Activated naive CD8-positive, alpha-beta T cell treated with anti-CD3 and anti-CD28 coated beads, Interleukin-2, amount 50 U/mL, for 24 hours (primary cell): Measurements from ENCODE around the gene NAALADL1.
A peak's percentile ranks its signal among the peaks of the same experiment; 100 is the strongest.

Experiments used
- ATAC-seq: fragments of 150-1000 bp; cut with Tn5 transposase; one replicate; pipeline ENCODE4 v1.10.0; 2021
- DNase-seq: peaks from one replicate; pipeline ENCODE4 v3.0.0; 2021
- H3K27ac Mint-ChIP-seq: one replicate; pipeline ENCODE4 v1.8.0; 2021; ENCODE audit warnings: mild to moderate bottlenecking, mixed read lengths
- H3K27me3 Mint-ChIP-seq: one replicate; pipeline ENCODE4 v1.8.0; 2021; ENCODE audit warnings: mixed read lengths
- H3K36me3 Mint-ChIP-seq: one replicate; pipeline ENCODE4 v1.8.0; 2021; ENCODE audit warnings: low read depth, mixed read lengths
- H3K4me1 Mint-ChIP-seq: one replicate; pipeline ENCODE4 v1.8.0; 2021; ENCODE audit warnings: mixed read lengths
- H3K4me3 Mint-ChIP-seq: one replicate; pipeline ENCODE4 v1.8.0; 2021; ENCODE audit warnings: mild to moderate bottlenecking, moderate library complexity, mixed read lengths
- H3K9me3 Mint-ChIP-seq: one replicate; pipeline ENCODE4 v1.8.0; 2021; ENCODE audit warnings: mixed read lengths

The NAALADL1 gene

GRCh38 chr11:65087216-65087615 lies 28.9 kb upstream of the NAALADL1 start:
- Mint-ChIP-seq H3K4me3 (no peak overlapping the region), H3K36me3 (peaks cover 31% of the 10 kb centered on the region)
- no peak for ATAC-seq

GRCh38 chr11:65086809-65087208 lies 28.5 kb upstream of the NAALADL1 start:
- Mint-ChIP-seq H3K36me3 (peaks cover 35% of the 10 kb centered on the region), H3K27ac (no peak overlapping the region)
- no peak for DNase-seq

More at GRCh38 chr11:65087216-65087615, 28.9 kb upstream of the NAALADL1 start:
- Mint-ChIP-seq H3K4me1 (peaks cover 30% of the 10 kb centered on the region), H3K9me3 (no peaks in the 10 kb centered on the region), H3K27ac (no peak overlapping the region), H3K27me3 (no peaks in the 10 kb centered on the region)
- DNase-seq: no peak

GRCh38 chr11:65085446-65085845 lies 27.1 kb upstream of the NAALADL1 start:
- no peaks in the 10 kb centered on the region for H3K27me3 Mint-ChIP-seq
- H3K36me3 Mint-ChIP-seq: peaks cover 47% of the 10 kb centered on the region
- no peak for ATAC-seq
- peaks cover 46% of the 10 kb centered on the region for H3K4me1 Mint-ChIP-seq
- peak overlapping the region; percentile 98 for H3K4me3 Mint-ChIP-seq
- H3K9me3 Mint-ChIP-seq: no peaks in the 10 kb centered on the region
- peak overlapping the region; percentile 97 for H3K27ac Mint-ChIP-seq
- no peak for DNase-seq

More at GRCh38 chr11:65086809-65087208, 28.5 kb upstream of the NAALADL1 start:
- ATAC-seq: no peak
- Mint-ChIP-seq H3K4me1 (peaks cover 34% of the 10 kb centered on the region), H3K27me3 (no peaks in the 10 kb centered on the region), H3K4me3 (no peak overlapping the region), H3K9me3 (no peaks in the 10 kb centered on the region)

- Mint-ChIP-seq H3K27me3 (no peaks in the 10 kb centered on the region), H3K9me3 (no peaks in the 10 kb centered on the region), H3K4me1 (peaks cover 50% of the 10 kb centered on the region), H3K27ac (peak overlapping the region; percentile 97), H3K4me3 (peak overlapping the region; percentile 98), H3K36me3 (peaks cover 53% of the 10 kb centered on the region)
- ATAC-seq (no peak), DNase-seq (no peak)
Measured at GRCh38 chr11:65084598-65085375, 26.4 kb upstream of the NAALADL1 start.

- H3K4me3 Mint-ChIP-seq: peak within 1 kb of the TSS; percentile 98
- peaks cover 54% of the 10 kb centered on the region for H3K4me1 Mint-ChIP-seq
- H3K27me3 Mint-ChIP-seq: no peaks in the 10 kb centered on the region
- H3K27ac Mint-ChIP-seq: peak within 1 kb of the TSS; percentile 97
- H3K36me3 Mint-ChIP-seq: peaks cover 53% of the 10 kb centered on the region
- DNase-seq (peak; percentile 99), ATAC-seq (peak; percentile 82)
- H3K9me3 Mint-ChIP-seq: no peaks in the 10 kb centered on the region
Measured at GRCh38 chr11:65083834-65084597, 25.7 kb upstream of the NAALADL1 start, which contains the start of the genes CDCA5 and ZFPL1. TSS of gene CDCA5 (minus strand) at chr11:65084040. CDS start at chr11:65083978, 62 bp downstream. TSS of gene ZFPL1 (plus strand) at chr11:65084222. CDS start at chr11:65084699, 477 bp downstream.

- Mint-ChIP-seq H3K4me1 (peaks cover 62% of the 10 kb centered on the region), H3K4me3 (peak overlapping the region; percentile 98), H3K27ac (peak overlapping the region; percentile 97), H3K9me3 (no peaks in the 10 kb centered on the region), H3K36me3 (peaks cover 54% of the 10 kb centered on the region), H3K27me3 (no peaks in the 10 kb centered on the region)
- ATAC-seq: no peak
- no peak for DNase-seq
Measured at GRCh38 chr11:65083134-65083833, 24.9 kb upstream of the NAALADL1 start.

GRCh38 chr11:65078786-65079342 lies 20.5 kb upstream of the NAALADL1 start:
- DNase-seq: no peak
- H3K27me3 Mint-ChIP-seq: no peaks in the 10 kb centered on the region
- H3K4me3 Mint-ChIP-seq: no peak overlapping the region
- no peaks in the 10 kb centered on the region for H3K9me3 Mint-ChIP-seq
- H3K4me1 Mint-ChIP-seq: peaks cover 49% of the 10 kb centered on the region
- ATAC-seq: no peak
- peaks cover 71% of the 10 kb centered on the region for H3K36me3 Mint-ChIP-seq
- peak overlapping the region; percentile 25 for H3K27ac Mint-ChIP-seq

- peak; percentile 68 for DNase-seq
- Mint-ChIP-seq H3K4me3 (no peak overlapping the region), H3K36me3 (peaks cover 64% of the 10 kb centered on the region), H3K27me3 (no peaks in the 10 kb centered on the region), H3K4me1 (peaks cover 44% of the 10 kb centered on the region), H3K9me3 (no peaks in the 10 kb centered on the region), H3K27ac (no peak overlapping the region)
- ATAC-seq: peak; percentile 68
Measured at GRCh38 chr11:65078151-65078550, 19.8 kb upstream of the NAALADL1 start.

GRCh38 chr11:65077451-65077850 lies 19.1 kb upstream of the NAALADL1 start:
- Mint-ChIP-seq H3K9me3 (no peaks in the 10 kb centered on the region), H3K36me3 (peaks cover 57% of the 10 kb centered on the region), H3K4me1 (peaks cover 37% of the 10 kb centered on the region), H3K27me3 (no peaks in the 10 kb centered on the region), H3K4me3 (no peak overlapping the region), H3K27ac (no peak overlapping the region)
- DNase-seq (no peak), ATAC-seq (no peak)

GRCh38 chr11:65072631-65072966 lies 14.2 kb upstream of the NAALADL1 start:
- no peak overlapping the region for H3K27ac Mint-ChIP-seq
- no peak for DNase-seq
- peaks cover 16% of the 10 kb centered on the region for H3K36me3 Mint-ChIP-seq
- H3K4me1 Mint-ChIP-seq: no peaks in the 10 kb centered on the region
- no peak overlapping the region for H3K4me3 Mint-ChIP-seq
- ATAC-seq: no peak
- no peaks in the 10 kb centered on the region for H3K9me3 Mint-ChIP-seq
- no peaks in the 10 kb centered on the region for H3K27me3 Mint-ChIP-seq

- Mint-ChIP-seq H3K4me1 (no peaks in the 10 kb centered on the region), H3K27ac (no peak overlapping the region), H3K9me3 (no peaks in the 10 kb centered on the region), H3K36me3 (peaks cover 11% of the 10 kb centered on the region), H3K4me3 (no peak overlapping the region), H3K27me3 (no peaks in the 10 kb centered on the region)
- ATAC-seq: no peak
- DNase-seq: no peak
Measured at GRCh38 chr11:65071907-65072630, 13.7 kb upstream of the NAALADL1 start.

- no peak for DNase-seq
- Mint-ChIP-seq H3K4me3 (no peak overlapping the region), H3K27ac (no peak overlapping the region), H3K4me1 (no peaks in the 10 kb centered on the region), H3K9me3 (no peaks in the 10 kb centered on the region), H3K27me3 (no peaks in the 10 kb centered on the region), H3K36me3 (no peaks in the 10 kb centered on the region)
- no peak for ATAC-seq
Measured at GRCh38 chr11:65069217-65069616, 10.9 kb upstream of the NAALADL1 start.

- Mint-ChIP-seq H3K4me1 (no peaks in the 10 kb centered on the region), H3K27ac (no peak overlapping the region), H3K9me3 (no peaks in the 10 kb centered on the region), H3K36me3 (no peaks in the 10 kb centered on the region), H3K27me3 (no peaks in the 10 kb centered on the region), H3K4me3 (no peak overlapping the region)
- ATAC-seq (no peak), DNase-seq (no peak)
Measured at GRCh38 chr11:65067446-65067845, 9.1 kb upstream of the NAALADL1 start.

GRCh38 chr11:65066805-65067291 lies 8.5 kb upstream of the NAALADL1 start:
- no peaks in the 10 kb centered on the region for H3K27me3 Mint-ChIP-seq
- H3K27ac Mint-ChIP-seq: no peak overlapping the region
- H3K9me3 Mint-ChIP-seq: no peaks in the 10 kb centered on the region
- H3K36me3 Mint-ChIP-seq: no peaks in the 10 kb centered on the region
- no peak for DNase-seq
- ATAC-seq: no peak
- H3K4me1 Mint-ChIP-seq: no peaks in the 10 kb centered on the region
- no peak overlapping the region for H3K4me3 Mint-ChIP-seq
